ENCODE measurements around the gene LAMTOR3. TPM values are rescaled to one million over a fixed set of nuclear protein-coding genes. Genes with fewer than 3 reads are reported as not detected.

The LAMTOR3 gene, protein sequence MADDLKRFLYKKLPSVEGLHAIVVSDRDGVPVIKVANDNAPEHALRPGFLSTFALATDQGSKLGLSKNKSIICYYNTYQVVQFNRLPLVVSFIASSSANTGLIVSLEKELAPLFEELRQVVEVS
- total RNA-seq: 10 to 100 TPM; 27.9 to 30.3 TPM

GRCh38 chr4:99894161-99894997, at the start of gene LAMTOR3:
TSS of gene LAMTOR3 (minus strand) at chr4:99894427. CDS start at chr4:99893963, 464 bp downstream.

Other genes with a start within 250 kb of the LAMTOR3 start
- gene C4orf54, start 236.6 kb downstream of the LAMTOR3 start, total RNA-seq: not detected
- 10 to 100 TPM; 33.1 to 35.3 TPM for gene DAPP1, start 77.6 kb downstream of the LAMTOR3 start, total RNA-seq
- gene DNAJB14, start 52.2 kb upstream of the LAMTOR3 start, total RNA-seq: 10 to 100 TPM; 49.5 to 49.7 TPM
- 100 to 1,000 TPM; 350 to 384 TPM for gene H2AZ1, start 55.8 kb upstream of the LAMTOR3 start, total RNA-seq

Measured in activated naive CD4-positive, alpha-beta T cell treated with anti-CD3 and anti-CD28 coated beads, Interleukin-2, amount 10 ng/mL, durations not matched to agents 5 hours and 36 hours (primary cell).